ENCODE measurements around the gene STX4.
"Not testable (repeated sequence)": the region's sequence is repeated elsewhere in the genome, so short reads cannot be mapped to it uniquely, and the experiment has no call there.

Gene STX4

DNA sequence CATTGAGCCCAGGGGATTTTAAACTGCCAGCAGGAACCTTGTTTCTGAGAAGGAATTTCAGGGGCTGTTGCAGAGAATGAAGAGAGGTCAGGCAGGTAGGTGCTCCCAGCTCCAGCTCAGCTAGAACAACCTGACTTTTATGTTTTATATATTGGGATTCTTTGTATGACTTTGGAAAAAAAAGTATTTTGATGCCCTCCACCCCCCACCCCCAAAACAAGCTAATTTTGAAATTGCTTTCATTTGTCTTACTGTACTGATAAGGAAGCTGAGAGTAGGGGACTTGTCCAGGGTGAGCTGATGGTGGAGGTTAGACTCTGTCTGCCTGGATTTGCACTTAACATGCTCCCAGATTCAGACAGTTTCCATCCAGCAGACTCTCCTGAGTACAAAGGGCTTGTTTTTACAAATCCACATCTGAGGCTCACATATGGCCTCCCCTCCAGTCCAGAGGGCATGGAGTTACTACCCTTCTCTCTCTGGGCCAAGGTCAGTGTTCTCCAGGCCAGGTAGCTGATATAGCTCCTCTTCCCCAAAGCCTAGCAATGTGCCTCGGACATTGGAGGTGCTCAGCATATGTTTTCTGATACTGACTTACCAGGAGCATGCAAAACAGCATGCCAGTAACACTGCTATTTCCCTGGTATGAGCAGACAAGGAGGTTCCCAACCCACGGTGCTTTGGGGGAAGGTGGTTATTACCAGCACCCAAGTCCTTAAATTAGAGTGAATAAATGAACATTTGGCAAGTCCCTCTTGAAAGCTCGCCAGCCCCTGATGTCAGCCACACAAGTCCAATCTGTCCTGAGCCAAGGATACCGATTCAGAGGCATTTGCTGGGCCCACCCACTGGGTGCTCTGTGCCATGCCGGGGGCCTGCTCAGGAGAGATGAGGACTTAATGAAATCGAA lies 34.3 kb upstream of the STX4 start:
- no peak for DNase-seq (ENCODE audit: low read depth, low spot score)

DNA sequence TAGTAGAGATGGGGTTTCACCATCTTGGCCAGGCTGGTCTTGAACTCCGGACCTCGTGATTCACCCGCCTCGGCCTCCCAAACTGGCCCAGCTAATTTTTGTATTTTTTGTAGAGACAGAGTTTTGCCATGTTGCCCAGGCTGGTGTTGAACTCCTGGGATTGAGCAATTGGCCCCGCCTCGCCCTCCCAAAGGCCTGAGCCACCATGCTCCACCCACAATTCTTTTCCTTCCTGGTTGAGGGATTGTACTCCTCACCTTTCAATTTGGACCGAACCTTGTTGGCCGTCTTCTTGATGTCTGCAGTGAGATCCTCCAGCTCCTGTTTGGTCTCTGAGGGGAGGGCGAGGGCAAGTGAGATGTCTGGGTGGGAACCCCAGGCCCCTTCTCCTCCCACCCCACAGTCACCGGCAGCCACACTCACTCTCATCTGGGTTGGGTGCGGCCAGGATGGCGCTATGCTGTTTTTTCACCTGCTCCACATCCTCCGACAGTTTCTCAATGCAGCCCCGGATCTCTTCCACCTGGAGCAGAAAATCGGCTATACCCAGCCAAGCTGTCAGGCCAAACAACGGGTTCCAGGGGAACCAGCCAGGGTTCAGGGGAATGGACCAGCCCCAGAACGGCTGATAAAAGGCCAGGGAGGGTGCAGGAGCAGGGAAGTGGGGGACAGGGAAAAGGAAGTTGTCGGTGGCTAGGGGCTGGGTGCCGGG lies 32.5 kb upstream of the STX4 start:
- DNase-seq (ENCODE audit: low read depth, low spot score), result no peak

- no peak for DNase-seq (ENCODE audit: low read depth, low spot score)
Observed at GRCh38 chr16:31001507-31002249, 31.7 kb upstream of the STX4 start.

GRCh38 chr16:31002250-31002700 lies 31.1 kb upstream of the STX4 start:
- no peak for DNase-seq (ENCODE audit: low read depth, low spot score)

DNA sequence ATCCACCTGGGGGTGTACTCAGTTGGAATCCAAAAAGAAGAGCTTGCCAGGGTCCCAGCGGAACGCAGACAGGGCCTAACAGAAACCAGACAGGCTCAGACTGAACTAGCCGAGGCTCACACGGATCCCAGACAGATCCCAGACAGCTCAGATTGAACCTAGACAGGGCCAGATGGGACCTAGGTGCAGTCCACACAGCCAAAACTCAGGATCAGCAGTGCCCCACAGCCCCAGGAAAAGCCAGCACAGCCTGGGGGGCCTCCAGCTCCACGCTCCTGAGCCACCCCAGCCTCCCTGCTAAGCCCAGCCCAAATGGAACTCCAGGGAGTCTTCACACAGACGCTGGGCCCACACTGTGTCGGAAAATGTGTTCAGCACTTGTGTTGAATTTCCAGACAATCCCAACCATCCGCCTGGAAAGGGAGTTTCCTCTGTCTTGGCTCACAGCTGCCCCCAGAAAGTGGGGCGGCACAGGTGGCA lies 30.5 kb upstream of the STX4 start:
- no peak for DNase-seq (ENCODE audit: low read depth, low spot score)

DNA sequence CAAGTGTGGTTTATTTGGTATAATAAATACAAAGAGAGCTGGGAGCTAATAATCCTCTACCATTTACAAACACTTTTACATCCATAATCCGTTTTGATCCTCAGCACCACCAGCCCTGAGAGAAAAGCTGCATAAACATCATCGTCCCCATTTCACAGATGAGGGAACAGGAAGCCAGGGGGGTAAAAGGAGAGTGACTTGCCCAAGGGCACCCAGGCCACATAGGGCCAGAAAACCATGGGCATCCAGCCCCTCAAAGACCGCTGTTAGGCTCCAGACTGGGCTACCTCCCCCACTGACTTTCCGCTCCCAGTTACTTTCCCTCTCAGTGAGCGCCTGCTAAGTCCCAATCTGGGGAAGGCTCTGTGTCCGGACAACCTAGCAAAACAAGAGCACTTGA lies 29.6 kb upstream of the STX4 start:
- DNase-seq (ENCODE audit: low read depth, low spot score), result no peak

DNA sequence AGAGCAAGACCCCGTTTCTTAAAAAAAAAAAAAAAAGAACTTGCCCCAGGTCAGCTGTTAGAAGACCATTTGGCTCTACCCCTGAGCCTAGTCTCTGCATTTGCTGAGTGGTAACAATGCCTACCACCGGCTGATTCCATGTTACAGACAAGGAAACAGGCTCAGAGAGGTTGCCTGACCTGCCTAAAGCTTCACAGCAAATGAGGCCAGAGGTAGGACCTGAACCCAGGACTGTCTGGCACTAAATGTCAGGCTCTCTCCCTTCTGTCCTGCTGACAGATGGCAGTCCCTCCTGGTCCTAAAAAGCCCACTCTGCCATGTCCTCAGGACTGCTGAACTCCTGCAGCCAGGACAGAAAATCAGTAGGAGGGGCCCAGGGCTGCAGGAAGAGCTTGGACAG lies 28.7 kb upstream of the STX4 start:
- no peak for DNase-seq (ENCODE audit: low read depth, low spot score)

DNA sequence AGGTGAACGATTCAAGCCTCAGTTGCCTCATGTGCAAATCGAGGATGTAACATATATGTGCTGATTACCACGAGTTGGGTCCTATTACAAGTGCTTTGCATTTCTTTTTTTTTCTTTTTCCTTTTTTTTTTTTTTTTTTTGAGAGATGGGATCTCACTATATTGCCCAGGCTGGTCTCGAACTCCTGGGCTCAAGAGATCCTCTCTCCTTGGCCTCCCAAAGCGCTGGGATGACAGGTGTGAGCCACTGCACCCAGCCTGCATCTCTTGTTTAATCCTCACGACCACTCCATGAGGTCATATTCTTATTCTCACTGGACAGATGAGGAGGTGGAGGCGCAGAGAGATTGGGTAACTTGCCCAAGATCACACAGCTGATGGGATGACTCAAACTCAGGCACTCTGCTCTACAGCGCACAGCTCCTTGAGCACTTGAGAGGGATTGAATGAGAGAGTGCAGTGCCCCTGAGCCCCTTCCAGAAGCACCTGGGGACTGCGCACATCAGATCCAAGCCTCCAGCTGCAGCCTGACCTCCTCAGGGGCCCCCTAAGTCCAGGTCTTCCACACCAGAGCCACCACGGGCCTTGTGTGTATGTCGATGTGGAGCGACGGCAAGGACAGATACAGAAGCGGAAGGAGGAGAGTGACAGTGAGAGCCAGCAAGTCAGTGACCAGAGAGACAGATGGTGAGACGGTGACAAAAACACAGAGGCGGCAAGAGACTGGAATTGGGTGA lies 27.8 kb upstream of the STX4 start:
- DNase-seq (ENCODE audit: low read depth, low spot score), result no peak

DNA sequence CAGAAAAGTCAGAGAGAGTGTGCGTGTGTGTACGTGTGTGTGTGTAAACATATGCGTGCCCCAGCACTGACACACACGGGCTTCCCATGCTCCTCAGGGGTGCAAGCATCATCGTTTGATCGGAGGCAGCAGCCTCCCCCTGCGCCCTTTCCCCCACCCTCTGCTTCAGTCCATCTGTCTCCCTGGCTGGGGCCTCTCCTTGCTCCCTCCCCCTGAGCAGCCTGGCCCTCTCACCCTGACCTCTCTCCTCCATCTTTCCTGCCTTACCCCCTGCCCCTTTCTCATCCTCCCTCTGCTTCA lies 27.3 kb upstream of the STX4 start:
- no peak for DNase-seq (ENCODE audit: low read depth, low spot score)

- DNase-seq (ENCODE audit: low read depth, low spot score), result no peak
Observed at GRCh38 chr16:31006589-31006988, 26.8 kb upstream of the STX4 start.

DNA sequence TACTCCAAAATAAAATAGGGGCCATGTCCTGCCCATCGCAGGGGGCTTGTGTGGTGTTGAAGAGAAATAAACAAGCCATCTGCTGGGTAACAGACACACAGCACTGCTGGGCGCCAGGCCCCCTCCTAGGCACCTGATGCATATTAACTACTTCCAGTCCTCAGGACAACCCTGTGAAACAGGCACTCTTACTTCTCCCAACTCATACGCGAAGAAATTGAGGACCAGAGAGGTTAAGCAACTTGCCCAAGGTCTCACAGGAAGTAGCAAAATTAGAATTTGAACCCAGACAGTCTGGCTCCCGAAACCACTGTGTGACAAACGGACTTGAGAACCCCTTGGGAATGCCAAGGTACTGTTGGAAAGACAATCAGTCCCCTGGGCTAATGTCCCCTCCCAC lies 25.7 kb upstream of the STX4 start:
- DNase-seq (ENCODE audit: low read depth, low spot score), result no peak

GRCh38 chr16:31008149-31008548 lies 25.2 kb upstream of the STX4 start:
- DNase-seq (ENCODE audit: low read depth, low spot score), result no peak

GRCh38 chr16:31008551-31008950 lies 24.8 kb upstream of the STX4 start:
- no peak for DNase-seq (ENCODE audit: low read depth, low spot score)

- no peak for DNase-seq (ENCODE audit: low read depth, low spot score)
Observed at GRCh38 chr16:31009120-31009519, 24.2 kb upstream of the STX4 start.

GRCh38 chr16:31009894-31010584 lies 23.3 kb upstream of the STX4 start:
- DNase-seq (ENCODE audit: low read depth, low spot score), result no peak

- DNase-seq (ENCODE audit: low read depth, low spot score), result no peak
Observed at GRCh38 chr16:31010585-31011325, 22.6 kb upstream of the STX4 start, which contains the start of gene STX1B. Gene STX1B, minus strand, starts transcription at chr16:31010638. Its CDS starts 242 bp downstream, at chr16:31010396.

DNA sequence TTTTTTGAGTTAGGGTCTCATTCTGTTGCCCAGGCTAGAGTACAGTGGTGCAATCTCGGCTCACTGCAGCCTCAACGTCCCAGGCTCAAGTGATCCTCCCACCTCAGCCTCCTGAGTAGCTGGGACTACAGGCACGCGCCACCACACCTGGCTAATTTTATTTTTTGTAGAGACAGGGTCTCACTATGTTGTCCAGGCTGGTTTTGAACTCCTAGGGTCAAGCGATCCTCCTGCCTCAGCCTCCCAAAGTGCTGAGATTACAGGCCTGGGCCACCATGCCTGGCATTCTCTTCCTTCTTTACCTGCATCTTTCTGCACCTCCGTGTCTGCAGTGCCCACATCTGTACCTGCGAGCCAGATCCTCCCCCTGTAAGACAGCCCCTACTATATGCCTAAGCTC lies 21.5 kb upstream of the STX4 start:
- not testable (repeated sequence) for DNase-seq (ENCODE audit: low read depth, low spot score)

- DNase-seq (ENCODE audit: low read depth, low spot score), result not testable (repeated sequence)
Observed at GRCh38 chr16:31013292-31013691, 20.1 kb upstream of the STX4 start.

DNA sequence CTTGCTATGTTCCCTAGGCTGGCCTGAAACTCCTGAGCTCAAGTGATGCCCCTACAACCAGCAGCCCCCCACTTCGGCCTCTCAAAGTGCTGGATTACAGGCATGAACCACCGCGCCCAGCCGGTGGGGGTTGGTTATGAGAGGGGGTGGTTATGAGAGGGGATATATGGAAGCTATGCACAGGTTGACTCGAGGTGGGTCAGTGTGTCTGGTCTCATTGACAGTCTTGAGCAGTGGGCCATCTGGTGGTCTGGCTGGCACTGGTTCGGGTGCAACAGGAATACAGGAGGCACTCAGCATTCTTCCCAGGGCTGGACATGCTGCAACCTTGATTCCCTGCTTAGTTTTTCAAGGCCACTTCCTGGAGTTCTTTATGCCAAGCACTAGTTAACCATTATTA lies 17.3 kb upstream of the STX4 start:
- DNase-seq (ENCODE audit: low read depth, low spot score), result no peak

DNA sequence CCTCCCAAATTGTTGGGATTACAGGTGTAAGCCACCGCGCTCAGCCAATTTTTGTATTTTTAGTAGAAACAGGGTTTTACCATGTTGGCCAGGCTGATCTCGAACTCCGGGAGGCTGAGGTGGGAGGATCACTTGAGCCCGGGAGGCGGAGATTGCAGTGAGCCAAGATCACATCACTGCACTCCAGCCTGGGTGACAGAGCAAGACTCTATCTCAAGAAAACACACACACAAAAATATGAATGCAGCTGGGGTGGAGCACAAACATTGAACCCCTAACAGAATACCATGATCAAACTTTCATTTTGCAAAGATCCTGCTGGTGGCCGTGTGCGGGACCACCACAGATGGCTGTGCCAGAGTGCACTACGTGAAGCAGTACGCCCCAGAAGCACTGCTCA lies 15.6 kb upstream of the STX4 start:
- not testable (repeated sequence) for DNase-seq (ENCODE audit: low read depth, low spot score)
